Measurements from ENCODE around the gene ZNF467.

GRCh38 chr7:149821191-149822148 lies 48.1 kb upstream of the ZNF467 start:
- TF ChIP-seq CHD2 (IDR thresholded peaks at IDR 0.05; ENCODE audit: low read length) (no peak), CTCF (IDR thresholded peaks at IDR 0.05; ENCODE audit: control extremely low read depth in 1 of 3, insufficient read depth in 1 of 3, low read depth in 1 of 3, low read length in 3 of 3) (no peak), FOSL1 (IDR thresholded peaks at IDR 0.05; ENCODE audit: insufficient read depth, low read depth, low read length) (no peak)

All from H1 (cell line).